ENCODE results near the gene DMBT1.

GRCh38 chr10:122674781-122675180 is 114.2 kb downstream of the DMBT1 start:
- no peak for TF ChIP-seq CTCF (IDR thresholded peaks at IDR 0.05; ENCODE audit: low read depth, low read length)
- no peak for TF ChIP-seq EZH2phosphoT487 (IDR thresholded peaks at IDR 0.05; ENCODE audit: low read depth)

All from OCI-LY3 (cell line).